ENCODE measurements around the gene PSMD5. TPM values are rescaled to one million over a fixed set of nuclear protein-coding genes. Genes with fewer than 3 reads are reported as not detected.

PSMD5 gene
- total RNA-seq, 2 experiments from 2014 or later: 52.3 to 55.3 TPM

DNA sequence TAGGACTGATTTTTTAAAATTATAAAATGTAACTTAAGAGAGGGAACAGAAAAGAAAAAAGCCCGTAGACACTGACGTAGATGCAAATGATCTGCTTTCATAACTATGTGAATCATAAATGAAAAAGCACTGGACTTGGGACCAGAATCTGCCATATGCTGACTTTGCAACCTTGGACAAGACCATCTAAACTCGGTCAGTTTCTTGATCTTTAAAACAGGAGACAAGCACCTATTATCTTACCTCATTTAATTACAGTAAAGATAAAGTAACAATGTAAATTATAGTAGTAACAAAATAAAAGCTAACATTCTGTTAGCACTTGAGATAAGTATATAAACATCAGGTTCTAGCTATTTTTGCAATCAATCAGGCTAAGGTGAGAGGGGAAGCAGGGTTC is 69.5 kb downstream of the PSMD5 start:
- POLR2A ChIA-PET: interaction anchor here (1.1 to 1.2 kb wide), 3 partner anchors 15 to 70 kb away, joined by 3 read pairs; no protein-coding TSS in a partner anchor
- Mint-ChIP-seq H3K4me1 (ENCODE audit: low read depth) (peaks cover 11% of the 10 kb centered on the region), H3K27ac (no peak overlapping the region), H3K36me3 (ENCODE audit: low read depth) (peaks cover 37% of the 10 kb centered on the region), H3K9me3 (no peaks in the 10 kb centered on the region), H3K4me3 (no peak overlapping the region), H3K27me3 (no peaks in the 10 kb centered on the region)
- CTCF ChIA-PET: interaction anchor here (0.8 to 1.5 kb wide), 2 partner anchors 17 to 287 kb away, joined by 3 read pairs; no protein-coding TSS in a partner anchor
- ATAC-seq (no peak), DNase-seq (no peak)
- TF ChIP-seq, protein P1, sequence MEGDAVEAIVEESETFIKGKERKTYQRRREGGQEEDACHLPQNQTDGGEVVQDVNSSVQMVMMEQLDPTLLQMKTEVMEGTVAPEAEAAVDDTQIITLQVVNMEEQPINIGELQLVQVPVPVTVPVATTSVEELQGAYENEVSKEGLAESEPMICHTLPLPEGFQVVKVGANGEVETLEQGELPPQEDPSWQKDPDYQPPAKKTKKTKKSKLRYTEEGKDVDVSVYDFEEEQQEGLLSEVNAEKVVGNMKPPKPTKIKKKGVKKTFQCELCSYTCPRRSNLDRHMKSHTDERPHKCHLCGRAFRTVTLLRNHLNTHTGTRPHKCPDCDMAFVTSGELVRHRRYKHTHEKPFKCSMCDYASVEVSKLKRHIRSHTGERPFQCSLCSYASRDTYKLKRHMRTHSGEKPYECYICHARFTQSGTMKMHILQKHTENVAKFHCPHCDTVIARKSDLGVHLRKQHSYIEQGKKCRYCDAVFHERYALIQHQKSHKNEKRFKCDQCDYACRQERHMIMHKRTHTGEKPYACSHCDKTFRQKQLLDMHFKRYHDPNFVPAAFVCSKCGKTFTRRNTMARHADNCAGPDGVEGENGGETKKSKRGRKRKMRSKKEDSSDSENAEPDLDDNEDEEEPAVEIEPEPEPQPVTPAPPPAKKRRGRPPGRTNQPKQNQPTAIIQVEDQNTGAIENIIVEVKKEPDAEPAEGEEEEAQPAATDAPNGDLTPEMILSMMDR (IDR thresholded peaks at IDR 0.05): no peak
- intact Hi-C loops (cut with micrococcal nuclease): no loop called here

DNA sequence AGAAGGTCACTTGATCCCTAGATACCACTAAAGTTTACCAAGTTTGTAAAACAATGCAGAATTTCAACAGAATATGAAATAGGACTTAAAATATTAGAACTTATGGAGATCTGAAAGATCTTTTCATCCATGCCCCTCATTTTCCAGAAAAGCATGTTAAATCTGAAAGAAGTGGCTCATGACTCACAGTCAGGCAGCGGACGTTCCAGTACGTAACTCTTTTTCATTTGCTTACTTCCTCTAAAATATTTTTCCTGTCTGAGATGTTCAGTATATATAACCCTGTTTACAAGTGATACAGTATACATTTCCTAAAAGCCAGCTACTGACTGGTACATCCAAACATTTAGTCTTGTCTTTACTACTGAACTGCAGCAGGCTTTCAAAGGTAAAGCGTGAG is 71.8 kb downstream of the PSMD5 start:
- ATAC-seq (no peak), DNase-seq (no peak)
- TF ChIP-seq, protein P1 (IDR thresholded peaks at IDR 0.05): no peak
- POLR2A ChIA-PET: interaction anchor here (0.6 to 1.2 kb wide), 2 partner anchors 11 to 22 kb away, joined by 3 read pairs; partner anchors contain the start of gene FBXW2
- H3K36me3 Mint-ChIP-seq (ENCODE audit: low read depth): peaks cover 36% of the 10 kb centered on the region
- peaks cover 11% of the 10 kb centered on the region for H3K4me1 Mint-ChIP-seq (ENCODE audit: low read depth)
- no peaks in the 10 kb centered on the region for H3K9me3 Mint-ChIP-seq
- CTCF ChIA-PET: no interaction called here
- H3K4me3 Mint-ChIP-seq: no peak overlapping the region
- no peaks in the 10 kb centered on the region for H3K27me3 Mint-ChIP-seq
- intact Hi-C loops (cut with micrococcal nuclease): no loop called here
- peak overlapping the region; percentile 30 for H3K27ac Mint-ChIP-seq

DNA sequence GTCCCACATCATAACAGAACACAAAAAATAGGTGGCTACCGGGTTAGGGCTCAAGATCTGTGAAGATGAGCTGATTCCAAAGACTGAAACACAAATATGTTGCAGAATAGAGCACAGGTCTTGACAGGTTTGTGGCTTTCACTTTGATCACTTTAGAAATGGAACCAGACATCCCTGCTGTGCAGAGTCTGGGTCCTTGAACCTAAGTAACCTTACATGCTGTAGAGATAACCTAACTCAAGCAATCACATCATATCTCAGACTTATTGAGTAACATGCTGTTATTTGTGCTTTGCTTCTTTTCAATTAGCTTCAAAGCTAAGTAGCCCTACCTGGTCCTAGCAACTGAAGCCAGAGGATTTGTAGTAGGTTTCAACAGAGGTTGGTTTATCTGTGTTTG is 73.8 kb downstream of the PSMD5 start:
- Mint-ChIP-seq H3K27ac (no peak overlapping the region), H3K36me3 (ENCODE audit: low read depth) (peaks cover 26% of the 10 kb centered on the region), H3K4me3 (no peak overlapping the region), H3K27me3 (no peaks in the 10 kb centered on the region), H3K4me1 (ENCODE audit: low read depth) (peaks cover 11% of the 10 kb centered on the region), H3K9me3 (no peaks in the 10 kb centered on the region)
- CTCF ChIA-PET: interaction anchor here (0.7 to 3.3 kb wide), 2 partner anchors 13 to 287 kb away, joined by 3 to 18 read pairs; no protein-coding TSS in a partner anchor
- intact Hi-C loops (cut with micrococcal nuclease): no loop called here
- DNase-seq: no peak
- no peak for ATAC-seq
- POLR2A ChIA-PET: interaction anchor here (1.2 kb wide), 1 partner anchor 13 kb away, joined by 3 read pairs; no protein-coding TSS in a partner anchor
- TF ChIP-seq, protein P1 (IDR thresholded peaks at IDR 0.05): no peak

DNA sequence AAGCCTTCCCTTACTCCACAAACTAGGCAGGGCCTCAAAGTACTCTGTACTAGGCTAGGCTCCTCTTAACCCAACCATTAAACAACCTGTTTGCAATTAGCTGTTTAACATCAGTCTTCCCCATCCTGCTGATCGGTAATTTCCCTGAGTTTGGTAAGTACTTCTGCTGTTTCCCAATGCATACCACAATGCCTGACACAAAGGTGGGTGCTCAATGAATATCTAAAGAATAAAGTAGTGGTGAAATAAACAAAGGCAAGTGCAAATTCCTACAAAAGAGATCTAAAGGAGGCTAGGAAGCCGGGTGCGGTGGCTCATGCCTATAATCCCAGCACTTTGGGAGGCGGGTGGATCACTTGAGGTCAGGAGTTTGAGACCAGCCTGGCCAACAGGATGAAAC is 74.5 kb downstream of the PSMD5 start:
- H3K4me3 Mint-ChIP-seq: no peak overlapping the region
- CTCF ChIA-PET: interaction anchor here (0.7 to 3.3 kb wide), 3 partner anchors 12 to 287 kb away, joined by 3 to 18 read pairs (median 6); no protein-coding TSS in a partner anchor
- no peak for DNase-seq
- no peaks in the 10 kb centered on the region for H3K27me3 Mint-ChIP-seq
- ATAC-seq: no peak
- intact Hi-C loops (cut with micrococcal nuclease): no loop called here
- peaks cover 25% of the 10 kb centered on the region for H3K36me3 Mint-ChIP-seq (ENCODE audit: low read depth)
- H3K27ac Mint-ChIP-seq: no peak overlapping the region
- TF ChIP-seq, protein P1 (IDR thresholded peaks at IDR 0.05): no peak
- POLR2A ChIA-PET: interaction anchor here (1.1 to 1.2 kb wide), 2 partner anchors 13 to 26 kb away, joined by 3 read pairs; no protein-coding TSS in a partner anchor
- H3K9me3 Mint-ChIP-seq: no peaks in the 10 kb centered on the region
- peaks cover 11% of the 10 kb centered on the region for H3K4me1 Mint-ChIP-seq (ENCODE audit: low read depth)

DNA sequence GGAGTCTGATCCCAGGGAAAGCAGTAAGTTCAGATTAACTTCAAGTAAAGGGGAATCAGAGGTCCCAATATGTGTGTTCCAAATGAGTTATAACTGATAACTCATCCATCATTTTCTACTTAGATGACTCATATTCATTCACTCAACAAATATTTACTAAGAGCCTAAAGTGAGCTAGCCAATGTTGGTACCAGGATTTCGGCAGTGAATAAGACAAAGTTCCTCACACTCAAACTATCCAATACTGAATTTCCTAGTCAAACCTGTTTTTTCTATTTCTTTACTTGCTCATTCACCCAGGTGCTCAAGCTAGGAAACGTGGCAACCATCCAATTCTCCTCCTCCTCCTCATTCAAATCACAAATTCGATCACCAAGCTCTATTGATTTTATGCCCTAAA is 75.3 kb downstream of the PSMD5 start:
- no peaks in the 10 kb centered on the region for H3K9me3 Mint-ChIP-seq
- no peak for ATAC-seq
- no peaks in the 10 kb centered on the region for H3K27me3 Mint-ChIP-seq
- no peak overlapping the region for H3K4me3 Mint-ChIP-seq
- ChIA-PET POLR2A (interaction anchor here (1.0 to 1.2 kb wide), 3 partner anchors 9 to 26 kb away, joined by 3 read pairs; no protein-coding TSS in a partner anchor), CTCF (interaction anchor here (0.7 to 3.3 kb wide), 5 partner anchors 8 to 263 kb away, joined by 3 to 18 read pairs (median 4); no protein-coding TSS in a partner anchor)
- peak overlapping the region; percentile 10 for H3K27ac Mint-ChIP-seq
- TF ChIP-seq, protein P1 (IDR thresholded peaks at IDR 0.05): no peak
- H3K4me1 Mint-ChIP-seq (ENCODE audit: low read depth): peaks cover 9% of the 10 kb centered on the region
- intact Hi-C loops (cut with micrococcal nuclease): no loop called here
- peaks cover 25% of the 10 kb centered on the region for H3K36me3 Mint-ChIP-seq (ENCODE audit: low read depth)
- DNase-seq: no peak

All from activated CD8-positive, alpha-beta T cell treated with anti-CD3 and anti-CD28 coated beads for 36 hours (primary cell).